Measurements from ENCODE around the gene RELN.

RELN gene

DNA sequence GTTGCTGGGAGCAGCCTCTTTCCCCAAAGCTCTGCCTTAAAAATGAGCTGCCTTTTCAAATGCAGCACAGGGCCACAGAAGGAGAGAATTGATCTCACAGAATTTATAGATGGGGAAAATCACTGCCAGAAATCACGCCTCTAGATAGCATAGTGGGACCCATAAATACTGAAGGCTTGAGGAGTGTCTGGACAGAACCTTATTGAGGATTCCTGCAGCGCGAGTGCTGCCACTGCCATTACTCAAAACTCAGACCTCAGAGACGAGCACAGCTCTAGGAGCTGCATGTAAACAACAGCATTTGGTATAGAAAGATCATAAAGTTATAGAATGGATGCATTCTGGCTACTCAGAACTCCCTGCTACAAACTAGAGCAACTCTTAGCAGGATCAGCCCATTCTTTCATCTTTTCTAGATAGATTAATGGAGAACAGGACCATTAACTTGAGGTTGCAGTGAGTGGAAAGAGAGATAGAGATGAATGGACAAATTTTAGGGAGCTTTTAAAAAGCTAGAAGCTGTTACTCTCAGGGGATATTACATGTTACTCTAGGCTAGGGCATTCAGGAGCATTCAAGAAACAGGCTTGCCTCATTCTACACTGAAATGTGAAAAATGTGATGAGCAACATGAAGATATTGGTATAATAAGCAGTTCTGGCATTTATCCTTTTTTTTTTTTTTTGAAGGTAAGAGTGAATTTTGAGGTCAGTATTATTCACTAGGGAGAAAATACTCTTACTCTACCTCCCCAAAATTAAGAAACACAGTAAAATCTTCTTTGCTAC lies 276.3 kb downstream of the RELN start:
- DNase-seq (ENCODE audit: insufficient read length, low spot score) (no peak), FAIRE-seq (no peak)
- TF ChIP-seq SPI1 (IDR thresholded peaks at IDR 0.05; ENCODE audit: low read depth, low read length) (no peak), POU2F2 (IDR thresholded peaks at IDR 0.05; ENCODE audit: low read depth, low read length) (no peak), POLR2A (IDR thresholded peaks at IDR 0.05; ENCODE audit: low read depth, low read length) (no peak), TAF1 (IDR thresholded peaks at IDR 0.05; ENCODE audit: low read depth, low read length) (no peak)

- DNase-seq (ENCODE audit: insufficient read length, low spot score) = no peak
- no peak for FAIRE-seq
- no peak for TF ChIP-seq SPI1 (IDR thresholded peaks at IDR 0.05; ENCODE audit: low read depth, low read length)
- TF ChIP-seq PAX5 (IDR thresholded peaks at IDR 0.05; ENCODE audit: insufficient read depth, low read length, severe bottlenecking) = no peak
- TF ChIP-seq TAF1 (IDR thresholded peaks at IDR 0.05; ENCODE audit: low read depth, low read length) = no peak
- TF ChIP-seq POU2F2 (IDR thresholded peaks at IDR 0.05; ENCODE audit: low read depth, low read length) = no peak
- TF ChIP-seq POLR2AphosphoS5 (IDR thresholded peaks at IDR 0.05; ENCODE audit: low read depth, low read length) = no peak
- TF ChIP-seq POLR2A (IDR thresholded peaks at IDR 0.05; ENCODE audit: low read depth, low read length) = no peak
Measured at GRCh38 chr7:103711413-103711812, 278.0 kb downstream of the RELN start.

DNA sequence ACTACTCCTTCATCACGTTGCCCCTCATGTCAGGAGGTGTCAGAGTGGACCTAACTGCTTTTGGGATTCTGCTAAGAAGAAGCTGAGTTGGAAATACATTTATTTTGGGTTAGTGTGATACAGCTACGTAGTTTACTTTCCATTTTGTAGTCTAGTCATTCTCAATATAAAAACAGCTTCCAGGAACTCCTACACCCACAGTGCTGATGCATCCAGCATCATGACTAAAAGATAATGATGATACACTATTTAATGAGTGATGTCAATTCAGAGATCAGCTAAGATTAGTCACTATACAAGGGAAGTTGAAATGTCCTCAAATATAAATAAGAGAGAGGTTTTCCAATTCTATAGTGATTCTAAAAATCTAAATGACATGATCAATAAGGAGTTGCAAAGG lies 279.2 kb downstream of the RELN start:
- DNase-seq (ENCODE audit: insufficient read length, low spot score) (no peak), FAIRE-seq (no peak)
- TF ChIP-seq POLR2AphosphoS5 (IDR thresholded peaks at IDR 0.05; ENCODE audit: low read depth, low read length) = no peak
- no peak for TF ChIP-seq POLR2A (IDR thresholded peaks at IDR 0.05; ENCODE audit: low read depth, low read length)
- no peak for TF ChIP-seq SPI1 (IDR thresholded peaks at IDR 0.05; ENCODE audit: low read depth, low read length)
- TF ChIP-seq TAF1 (IDR thresholded peaks at IDR 0.05; ENCODE audit: low read depth, low read length) = no peak
- TF ChIP-seq POU2F2 (IDR thresholded peaks at IDR 0.05; ENCODE audit: low read depth, low read length) = no peak
- no peak for TF ChIP-seq PAX5 (IDR thresholded peaks at IDR 0.05; ENCODE audit: insufficient read depth, low read length, severe bottlenecking)

DNA sequence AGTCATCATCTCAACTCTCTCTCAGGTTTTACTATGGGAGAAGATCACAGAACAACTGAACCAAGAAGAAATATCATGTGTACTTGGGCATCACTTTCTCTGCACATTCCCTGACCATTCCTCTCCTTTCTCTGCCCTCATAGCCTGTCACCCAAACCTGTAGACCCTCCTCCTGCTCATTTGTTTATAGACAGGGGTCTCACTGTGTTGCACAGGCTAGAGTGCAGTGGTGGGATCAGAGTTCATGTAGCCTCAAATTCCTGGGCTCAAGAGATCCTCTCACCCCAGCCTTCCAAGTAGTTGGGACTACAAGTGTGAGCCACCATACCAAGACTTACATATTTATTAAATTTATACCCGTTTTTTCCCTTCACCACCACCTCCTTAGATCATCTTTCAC lies 282.7 kb downstream of the RELN start:
- DNase-seq (ENCODE audit: insufficient read length, low spot score) (no peak), FAIRE-seq (no peak)
- TF ChIP-seq TAF1 (IDR thresholded peaks at IDR 0.05; ENCODE audit: low read depth, low read length) = no peak
- no peak for TF ChIP-seq POLR2A (IDR thresholded peaks at IDR 0.05; ENCODE audit: low read depth, low read length)
- TF ChIP-seq POLR2AphosphoS5 (IDR thresholded peaks at IDR 0.05; ENCODE audit: low read depth, low read length) = no peak
- TF ChIP-seq SPI1 (IDR thresholded peaks at IDR 0.05; ENCODE audit: low read depth, low read length) = no peak
- TF ChIP-seq PAX5 (IDR thresholded peaks at IDR 0.05; ENCODE audit: insufficient read depth, low read length, severe bottlenecking) = no peak
- TF ChIP-seq POU2F2 (IDR thresholded peaks at IDR 0.05; ENCODE audit: low read depth, low read length) = no peak

DNA sequence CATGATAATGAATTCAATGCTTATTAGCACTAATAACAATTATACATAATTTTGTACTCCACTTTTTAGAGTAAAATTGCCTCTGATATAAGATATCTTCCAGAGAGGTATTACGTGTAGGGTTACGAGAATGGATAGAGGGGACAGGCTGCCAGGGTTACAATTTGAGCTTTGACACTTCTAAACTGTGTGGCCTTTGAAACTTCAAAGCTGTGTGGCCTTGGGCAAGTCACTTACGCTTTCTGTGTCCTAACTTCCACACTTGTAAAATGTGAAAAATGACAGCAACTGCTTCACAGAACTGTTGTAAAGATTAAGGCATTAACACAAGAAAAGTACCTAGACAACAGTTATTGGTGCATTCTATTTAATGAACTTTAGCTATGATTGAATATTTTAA lies 283.9 kb downstream of the RELN start:
- DNase-seq (ENCODE audit: insufficient read length, low spot score) (no peak), FAIRE-seq (no peak)
- TF ChIP-seq PAX5 (IDR thresholded peaks at IDR 0.05; ENCODE audit: insufficient read depth, low read length, severe bottlenecking) (no peak), TAF1 (IDR thresholded peaks at IDR 0.05; ENCODE audit: low read depth, low read length) (no peak), SPI1 (IDR thresholded peaks at IDR 0.05; ENCODE audit: low read depth, low read length) (no peak), POLR2AphosphoS5 (IDR thresholded peaks at IDR 0.05; ENCODE audit: low read depth, low read length) (no peak), POU2F2 (IDR thresholded peaks at IDR 0.05; ENCODE audit: low read depth, low read length) (no peak), POLR2A (IDR thresholded peaks at IDR 0.05; ENCODE audit: low read depth, low read length) (no peak)

DNA sequence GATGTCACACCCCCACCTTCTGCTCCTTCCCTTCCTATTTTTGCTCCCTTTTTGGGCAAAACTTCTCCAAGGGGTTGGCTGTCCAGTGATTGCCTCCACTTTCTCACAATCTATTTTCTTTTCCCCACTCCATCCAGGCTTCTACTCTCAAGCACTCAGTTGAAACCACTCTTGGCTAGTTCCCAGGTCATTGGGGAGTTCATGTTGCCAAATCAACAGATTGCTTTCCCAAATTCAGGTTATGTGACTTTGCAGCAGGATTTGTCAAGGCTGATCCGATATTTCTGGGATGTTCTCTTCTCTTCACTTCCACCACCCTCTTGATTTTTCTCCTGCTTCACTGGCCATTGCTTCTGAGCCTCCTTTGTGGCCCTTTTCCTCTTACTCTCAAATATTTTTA lies 284.8 kb downstream of the RELN start:
- no peak for DNase-seq (ENCODE audit: insufficient read length, low spot score)
- FAIRE-seq = no peak
- TF ChIP-seq SPI1 (IDR thresholded peaks at IDR 0.05; ENCODE audit: low read depth, low read length) (no peak), POLR2AphosphoS5 (IDR thresholded peaks at IDR 0.05; ENCODE audit: low read depth, low read length) (no peak), POU2F2 (IDR thresholded peaks at IDR 0.05; ENCODE audit: low read depth, low read length) (no peak), PAX5 (IDR thresholded peaks at IDR 0.05; ENCODE audit: insufficient read depth, low read length, severe bottlenecking) (no peak), TAF1 (IDR thresholded peaks at IDR 0.05; ENCODE audit: low read depth, low read length) (no peak), POLR2A (IDR thresholded peaks at IDR 0.05; ENCODE audit: low read depth, low read length) (no peak)

DNA sequence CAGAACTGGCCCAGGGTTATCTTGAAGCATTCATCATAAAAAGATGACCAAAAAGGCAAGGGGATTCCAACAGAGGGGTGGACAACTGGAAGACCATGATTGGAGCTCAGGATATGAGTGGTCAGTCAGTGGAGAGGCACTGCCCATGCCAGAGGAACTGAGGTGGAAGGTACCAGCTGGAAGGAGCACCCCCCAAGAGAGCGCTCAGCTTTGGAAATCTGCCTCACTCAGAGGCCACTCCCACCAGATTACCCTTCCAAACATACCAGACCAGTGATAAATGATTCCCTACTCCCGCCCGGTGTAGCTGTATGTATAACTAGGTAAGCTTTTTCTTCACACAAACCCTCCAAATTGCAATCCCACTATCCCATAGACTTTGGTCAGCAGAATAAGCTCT lies 286.5 kb downstream of the RELN start:
- DNase-seq (ENCODE audit: insufficient read length, low spot score) (no peak), FAIRE-seq (no peak)

GRCh38 chr7:103702454-103702853 lies 287.0 kb downstream of the RELN start:
- no peak for FAIRE-seq

More for the DNA sequence above, 286.5 kb downstream of the RELN start:
- TF ChIP-seq SPI1 (IDR thresholded peaks at IDR 0.05; ENCODE audit: low read depth, low read length) = no peak
- TF ChIP-seq PAX5 (IDR thresholded peaks at IDR 0.05; ENCODE audit: insufficient read depth, low read length, severe bottlenecking) = no peak
- TF ChIP-seq TAF1 (IDR thresholded peaks at IDR 0.05; ENCODE audit: low read depth, low read length) = no peak
- TF ChIP-seq POU2F2 (IDR thresholded peaks at IDR 0.05; ENCODE audit: low read depth, low read length) = no peak
- no peak for TF ChIP-seq POLR2A (IDR thresholded peaks at IDR 0.05; ENCODE audit: low read depth, low read length)
- TF ChIP-seq POLR2AphosphoS5 (IDR thresholded peaks at IDR 0.05; ENCODE audit: low read depth, low read length) = no peak

GRCh38 chr7:103699032-103699431 lies 290.4 kb downstream of the RELN start:
- no peak for DNase-seq (ENCODE audit: insufficient read length, low spot score)
- FAIRE-seq = no peak

More at GRCh38 chr7:103702454-103702853, 287.0 kb downstream of the RELN start:
- no peak for TF ChIP-seq PAX5 (IDR thresholded peaks at IDR 0.05; ENCODE audit: insufficient read depth, low read length, severe bottlenecking)
- no peak for TF ChIP-seq POU2F2 (IDR thresholded peaks at IDR 0.05; ENCODE audit: low read depth, low read length)
- TF ChIP-seq POLR2A (IDR thresholded peaks at IDR 0.05; ENCODE audit: low read depth, low read length) = no peak
- no peak for TF ChIP-seq SPI1 (IDR thresholded peaks at IDR 0.05; ENCODE audit: low read depth, low read length)
- no peak for TF ChIP-seq TAF1 (IDR thresholded peaks at IDR 0.05; ENCODE audit: low read depth, low read length)
- no peak for TF ChIP-seq POLR2AphosphoS5 (IDR thresholded peaks at IDR 0.05; ENCODE audit: low read depth, low read length)
- no peak for DNase-seq (ENCODE audit: insufficient read length, low spot score)

More at GRCh38 chr7:103699032-103699431, 290.4 kb downstream of the RELN start:
- TF ChIP-seq POLR2AphosphoS5 (IDR thresholded peaks at IDR 0.05; ENCODE audit: low read depth, low read length) (no peak), PAX5 (IDR thresholded peaks at IDR 0.05; ENCODE audit: insufficient read depth, low read length, severe bottlenecking) (no peak), POLR2A (IDR thresholded peaks at IDR 0.05; ENCODE audit: low read depth, low read length) (no peak), SPI1 (IDR thresholded peaks at IDR 0.05; ENCODE audit: low read depth, low read length) (no peak)
